DMS 273 treated with DMSO at 0.1 percent for 48 hours (cell line): ENCODE data around the gene DIDO1.
"Not testable (repeated sequence)": the region's sequence is repeated elsewhere in the genome, so short reads cannot be mapped to it uniquely, and the experiment has no call there.

Experiments
- DNase-seq: peaks from one replicate; lab custom pipeline; 2025; lab: John Stamatoyannopoulos, UW

The DIDO1 gene

DNA sequence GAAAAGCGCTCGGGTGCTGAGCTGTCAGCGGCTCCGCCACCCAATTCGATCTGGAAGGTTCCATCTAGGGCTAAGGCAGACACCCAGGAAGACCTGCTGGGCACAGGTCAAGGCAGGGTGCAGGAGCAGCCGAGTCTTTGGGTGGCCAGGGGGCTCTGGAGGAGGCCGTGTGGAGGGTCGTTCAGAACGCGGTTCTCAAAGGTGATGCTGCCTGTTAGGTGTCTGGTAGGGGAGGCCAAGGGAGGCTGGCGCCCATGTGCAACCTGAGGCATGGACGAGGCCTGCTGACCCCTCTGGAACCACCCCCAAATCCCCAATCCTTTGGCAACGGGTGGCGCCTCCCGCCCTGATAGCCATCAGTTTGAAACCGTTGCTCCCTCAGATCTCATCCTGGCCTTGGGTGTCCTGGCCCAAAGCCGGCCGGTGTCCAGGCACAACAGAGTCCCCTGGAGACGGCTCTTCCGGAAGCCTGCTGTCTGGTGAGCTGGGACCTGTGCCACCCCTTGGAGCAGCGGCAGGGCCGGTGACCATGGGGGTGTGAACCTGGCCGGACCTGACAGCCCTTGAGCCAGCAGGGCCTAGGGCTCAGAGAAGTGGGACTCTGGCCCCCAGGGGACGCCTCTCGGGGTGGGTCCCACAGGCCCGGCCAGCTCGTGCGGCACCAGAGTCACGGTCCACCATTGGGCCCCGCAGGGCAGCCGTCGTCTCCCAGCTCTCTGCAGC is 36.7 kb upstream of the DIDO1 start:
- DNase-seq = no peak

DNA sequence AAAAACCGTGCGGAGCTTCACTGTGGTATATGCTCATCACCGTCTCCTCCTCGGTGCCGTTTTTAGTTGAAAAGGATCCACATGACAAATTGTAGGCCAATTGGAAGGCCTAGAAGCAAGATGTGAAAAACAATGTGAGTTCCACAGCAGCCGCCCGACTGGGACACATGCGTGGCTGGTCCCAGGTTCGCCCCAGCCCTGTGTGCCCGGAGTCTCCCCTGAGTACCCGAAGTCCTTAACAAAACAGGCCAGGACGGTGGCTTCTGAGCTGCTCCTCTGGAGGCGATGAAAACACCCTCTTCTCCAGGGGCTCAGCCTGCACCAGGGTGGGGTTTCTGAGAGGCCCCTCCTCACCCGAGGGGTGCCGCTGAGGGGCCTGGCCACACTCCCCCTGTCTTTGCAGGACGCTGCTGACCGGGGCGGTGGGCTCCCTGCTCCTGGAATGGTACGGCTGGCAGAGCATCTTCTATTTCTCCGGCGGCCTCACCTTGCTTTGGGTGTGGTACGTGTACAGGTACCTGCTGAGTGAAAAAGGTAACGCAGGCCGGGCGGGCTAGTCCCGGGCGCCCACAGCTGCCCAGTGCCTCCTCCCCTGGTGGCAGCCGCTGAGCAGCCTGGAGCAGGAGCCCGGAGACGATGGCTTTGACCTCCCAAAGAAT is 36.0 kb upstream of the DIDO1 start:
- DNase-seq = no peak

GRCh38 chr20:62961799-62962198 is 35.5 kb upstream of the DIDO1 start:
- no peak for DNase-seq

DNA sequence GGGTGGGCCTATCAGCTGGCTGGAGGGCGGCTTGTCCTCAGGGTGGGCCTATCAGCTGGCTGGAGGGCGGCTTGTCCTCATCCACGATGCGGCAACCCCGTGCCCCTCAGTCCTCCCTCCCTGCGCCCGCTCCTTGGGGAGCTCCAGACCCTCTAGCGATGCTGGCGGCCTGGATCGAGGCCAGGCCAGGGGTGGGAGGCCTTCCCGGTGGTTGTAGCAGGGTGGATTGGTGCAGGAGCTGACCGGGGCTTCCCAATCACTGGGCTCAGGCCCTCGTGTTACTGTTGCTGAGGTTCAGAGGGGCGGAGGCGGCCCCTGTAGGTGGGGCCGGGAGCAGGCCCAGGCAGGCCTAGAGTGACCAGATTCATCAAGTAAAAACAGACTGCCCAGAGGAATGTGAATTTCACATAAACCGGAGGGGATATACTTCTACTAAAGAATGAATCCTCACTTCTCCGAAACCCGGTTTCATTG is 35.0 kb upstream of the DIDO1 start:
- no peak for DNase-seq

DNA sequence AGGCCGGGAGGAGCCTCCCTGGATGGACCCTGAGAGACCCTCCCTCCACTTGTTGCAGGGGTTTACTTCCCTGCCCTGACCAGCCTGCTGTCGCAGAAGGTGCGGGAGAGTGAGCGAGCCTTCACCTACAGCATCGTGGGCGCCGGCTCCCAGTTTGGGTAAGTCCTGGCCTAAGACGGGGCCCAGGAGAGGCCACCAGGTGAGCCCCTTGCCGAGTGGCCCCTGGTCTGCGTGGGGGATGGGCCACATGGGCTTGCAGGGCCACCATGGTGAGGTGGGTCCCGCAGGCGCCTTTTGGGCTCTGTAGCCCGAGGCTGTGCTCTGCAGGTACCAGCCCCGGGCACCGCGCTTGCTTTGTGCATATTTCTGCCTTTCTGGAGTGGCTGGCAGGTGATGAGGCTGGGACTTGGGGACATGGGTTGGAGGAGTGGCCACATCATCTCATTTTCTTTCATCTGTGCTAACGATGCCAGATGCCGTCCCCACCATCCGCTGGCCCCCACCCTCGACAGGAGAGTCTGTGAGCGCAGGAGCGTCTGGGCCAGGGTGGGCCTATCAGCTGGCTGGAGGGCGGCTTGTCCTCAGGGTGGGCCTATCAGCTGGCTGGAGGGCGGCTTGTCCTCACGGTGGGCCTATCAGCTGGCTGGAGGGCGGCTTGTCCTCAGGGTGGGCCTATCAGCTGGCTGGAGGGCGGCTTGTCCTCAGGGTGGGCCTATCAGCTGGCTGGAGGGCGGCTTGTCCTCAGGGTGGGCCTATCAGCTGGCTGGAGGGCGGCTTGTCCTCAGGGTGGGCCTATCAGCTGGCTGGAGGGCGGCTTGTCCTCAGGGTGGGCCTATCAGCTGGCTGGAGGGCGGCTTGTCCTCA is 34.4 kb upstream of the DIDO1 start:
- not testable (repeated sequence) for DNase-seq

DNA sequence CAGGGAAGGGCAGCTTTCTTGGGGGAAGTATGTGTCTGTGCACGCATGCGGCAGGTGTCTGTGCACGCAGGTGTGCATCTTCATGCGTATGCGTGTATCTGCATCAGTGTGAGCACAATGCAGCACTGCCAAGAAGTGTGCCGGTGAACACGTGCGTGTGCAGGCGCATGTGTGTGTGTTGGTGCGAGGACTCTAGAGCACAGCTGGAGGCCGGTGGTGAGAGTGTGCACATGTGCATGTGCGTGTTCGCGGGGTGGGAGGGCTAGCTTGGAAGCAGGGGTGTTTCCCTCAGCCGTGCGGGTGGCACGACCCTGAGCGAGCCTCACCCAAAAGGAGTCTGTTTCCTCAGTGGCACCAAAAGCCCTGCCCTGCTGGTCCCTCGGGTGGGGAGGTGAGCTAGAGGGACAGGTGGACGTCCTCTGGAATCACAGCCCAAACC is 33.7 kb upstream of the DIDO1 start:
- DNase-seq = no peak

GRCh38 chr20:62959101-62959971 is 33.0 kb upstream of the DIDO1 start:
- DNase-seq = no peak

DNA sequence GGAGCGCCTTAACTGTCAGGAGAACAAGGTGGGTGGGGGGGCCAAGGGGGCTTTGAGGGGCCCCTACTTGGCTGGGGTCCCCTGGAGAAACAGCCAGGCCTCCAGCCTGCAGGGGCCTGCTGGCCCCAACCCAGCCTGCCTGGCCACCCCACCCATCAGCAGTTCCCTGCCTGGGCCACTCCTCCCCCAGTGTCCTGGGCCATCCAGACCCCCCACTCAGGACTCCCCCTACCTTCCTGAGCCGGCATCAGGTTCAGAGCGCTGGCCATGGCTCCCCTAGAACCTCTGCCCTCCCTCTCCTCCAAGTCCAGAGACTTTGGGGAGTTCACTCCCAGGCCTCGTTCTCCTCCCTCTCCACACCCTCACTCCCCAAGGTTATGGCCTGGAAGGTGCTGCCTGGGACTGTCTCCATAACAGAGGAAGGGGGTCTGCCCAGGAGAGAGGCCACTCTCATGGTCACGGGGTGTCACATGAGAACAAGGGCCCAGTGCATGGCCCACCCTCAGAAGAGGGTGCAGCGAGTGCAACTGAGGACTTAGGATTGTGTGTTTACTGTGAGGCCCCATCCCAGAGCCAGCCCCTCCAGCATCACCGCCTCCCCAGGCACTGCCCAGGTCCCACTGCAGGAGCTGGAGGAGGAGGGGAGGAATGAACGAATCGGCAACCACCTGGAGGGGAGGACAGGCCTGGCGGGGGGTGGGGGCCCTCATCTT is 32.2 kb upstream of the DIDO1 start:
- no peak for DNase-seq

DNA sequence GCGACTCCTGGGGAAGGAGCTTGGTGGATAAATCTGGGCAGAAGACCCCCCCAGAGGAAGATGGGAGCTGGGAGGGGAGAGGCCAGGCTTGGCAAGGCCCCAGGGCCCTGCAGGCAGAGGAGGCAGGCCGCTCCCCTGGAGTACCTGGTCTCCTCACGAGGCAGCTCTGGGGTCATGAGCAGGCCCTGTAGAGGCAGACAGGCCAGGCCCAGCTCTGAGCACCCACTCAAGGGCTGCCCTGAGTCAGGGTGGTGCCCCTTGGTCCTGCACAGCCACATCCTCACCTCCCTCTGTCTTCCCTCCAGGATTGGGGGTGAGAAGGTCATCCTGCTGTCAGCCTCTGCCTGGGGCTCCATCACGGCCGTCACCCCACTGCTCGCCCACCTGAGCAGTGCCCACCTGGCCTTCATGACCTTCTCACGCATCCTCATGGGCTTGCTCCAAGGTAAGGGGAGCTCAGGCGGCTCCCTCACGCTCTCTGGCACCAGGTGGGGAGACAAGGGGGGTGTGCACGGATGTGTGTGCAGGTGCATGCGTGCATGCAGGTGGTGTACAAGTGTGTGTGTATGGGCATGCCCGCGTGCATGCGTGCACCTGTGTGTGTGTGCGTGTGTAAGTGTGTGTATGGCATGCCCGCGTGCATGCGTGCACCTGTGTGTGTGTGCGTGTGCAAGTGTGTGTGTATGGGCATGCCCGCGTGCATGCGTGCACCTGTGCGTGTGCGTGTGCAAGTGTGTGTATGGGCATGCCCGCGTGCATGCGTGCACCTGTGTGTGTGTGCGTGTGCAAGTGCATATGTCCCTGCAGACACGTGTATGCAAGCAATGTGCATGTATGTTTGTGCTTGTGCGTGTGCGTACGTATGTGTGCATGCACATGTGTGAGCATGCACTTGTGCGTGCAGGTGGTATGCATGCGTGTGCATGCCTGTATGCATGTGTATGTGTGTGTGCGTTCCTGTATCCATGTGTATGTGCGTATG is 31.1 kb upstream of the DIDO1 start:
- DNase-seq = no peak

- no peak for DNase-seq
Observed at GRCh38 chr20:62956387-62957135, 30.3 kb upstream of the DIDO1 start.

DNA sequence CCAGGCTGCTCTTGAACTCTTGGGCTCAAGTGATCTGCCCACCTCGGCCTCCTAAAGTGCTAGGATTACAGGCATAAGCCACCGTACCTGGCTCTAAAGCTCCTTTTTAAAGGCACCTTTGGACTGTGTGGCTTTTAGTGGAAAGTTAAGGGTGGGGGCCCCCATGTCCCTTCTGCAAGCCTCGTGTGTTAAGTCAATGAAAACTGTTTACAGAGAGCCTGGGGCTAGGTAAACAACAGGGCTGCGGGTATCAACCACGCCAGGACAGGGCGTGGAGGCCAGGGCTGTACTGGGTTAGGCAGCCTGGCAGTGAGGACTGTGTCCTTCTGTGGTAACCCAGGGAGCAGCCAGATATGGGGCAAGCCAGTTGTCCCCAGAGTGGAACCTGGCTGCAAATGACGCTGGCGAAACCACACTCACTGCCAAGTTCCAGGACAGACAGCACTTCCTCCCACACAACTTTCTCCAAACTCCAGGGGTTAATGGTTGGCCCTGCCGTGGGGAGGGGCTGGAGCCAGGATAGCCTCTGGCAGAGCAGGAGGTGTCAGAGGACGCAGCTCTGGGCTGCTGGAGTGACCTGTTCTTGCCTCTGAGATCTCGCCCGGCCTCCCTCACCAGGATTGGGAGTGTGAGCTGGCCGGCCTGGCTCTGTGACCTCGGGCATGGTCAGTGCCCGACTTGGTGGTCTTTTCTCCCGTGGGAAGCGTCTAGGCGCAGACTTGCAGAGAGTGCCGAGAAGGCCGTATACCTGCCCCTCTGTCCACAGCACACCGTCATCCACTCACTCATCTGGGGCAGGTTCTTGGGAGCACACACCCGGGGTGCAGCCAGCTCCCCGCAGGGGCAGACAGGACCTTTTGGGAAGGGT is 29.4 kb upstream of the DIDO1 start:
- DNase-seq = no peak

- no peak for DNase-seq
Observed at GRCh38 chr20:62953839-62954703, 27.8 kb upstream of the DIDO1 start.

- DNase-seq = no peak
Observed at GRCh38 chr20:62952968-62953838, 26.9 kb upstream of the DIDO1 start.

DNA sequence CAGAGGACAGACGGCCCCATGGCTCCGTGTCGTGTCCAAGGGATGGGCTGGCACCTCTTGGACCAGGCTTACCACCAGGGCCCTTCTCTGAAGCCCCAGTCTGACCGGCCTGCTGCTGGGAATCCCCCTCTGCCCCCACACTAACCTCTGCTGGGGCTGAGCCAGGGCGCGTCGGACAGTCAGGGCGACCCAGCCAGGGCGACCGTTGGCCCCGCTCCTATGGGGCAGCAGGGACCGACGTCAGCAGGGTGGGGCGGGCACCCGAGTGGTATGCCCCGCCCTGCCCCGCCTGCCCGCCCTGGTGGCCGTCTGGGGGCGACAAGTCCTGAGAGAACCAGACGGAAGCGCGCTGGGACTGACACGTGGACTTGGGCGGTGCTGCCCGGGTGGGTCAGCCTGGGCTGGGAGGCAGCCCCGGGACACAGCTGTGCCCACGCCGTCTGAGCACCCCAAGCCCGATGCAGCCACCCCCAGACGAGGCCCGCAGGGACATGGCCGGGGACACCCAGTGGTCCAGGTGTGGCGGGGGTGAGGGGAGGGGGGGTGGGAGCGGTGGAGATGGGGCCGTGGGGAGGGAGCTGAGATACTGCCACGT is 26.2 kb upstream of the DIDO1 start, which contains the start of gene SLC17A9:
TSS of gene SLC17A9 (plus strand) at position 337 of the 595 bp plus-strand sequence. CDS start at position 459, 122 bp downstream.
- no peak for DNase-seq

DNA sequence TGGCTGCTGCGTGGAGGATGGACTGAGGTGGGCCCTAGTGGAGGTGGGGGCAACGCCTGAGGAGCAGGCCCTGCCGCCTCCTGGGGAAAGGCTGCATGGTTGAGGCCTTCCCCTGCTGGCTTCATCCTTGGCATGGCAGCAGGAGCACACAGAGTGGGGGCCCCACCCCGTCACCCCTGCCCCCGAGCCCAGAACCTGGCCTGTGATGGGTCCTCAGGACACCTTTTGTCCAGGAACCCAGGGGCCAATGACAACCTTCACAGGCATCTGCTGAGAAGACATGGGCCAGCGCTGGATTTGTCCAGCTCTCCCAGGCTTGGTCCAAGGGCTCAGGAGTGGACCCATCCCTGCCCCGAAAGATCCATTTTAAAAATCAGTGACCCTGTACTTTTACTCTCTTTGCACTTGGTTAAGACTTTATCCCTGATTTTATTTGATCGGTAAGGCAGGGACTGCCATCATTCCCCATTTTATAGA is 25.6 kb upstream of the DIDO1 start:
- no peak for DNase-seq
